BLaER1 (cell line): Measurements from ENCODE around the gene CAPZB.

Experiments used
- H3K27ac ChIP-seq: shearing (Covaris generic); formaldehyde crosslinking; 2 replicates; pipeline ENCODE4 v1.8.1; 2022
- H3K27me3 ChIP-seq: shearing (Covaris generic); formaldehyde crosslinking; 2 replicates; pipeline ENCODE4 v1.8.1; 2022
- H3K36me3 ChIP-seq: shearing (Covaris generic); formaldehyde crosslinking; 2 replicates; pipeline ENCODE4 v1.8.1; 2022
- H3K4me1 ChIP-seq: shearing (Covaris generic); formaldehyde crosslinking; 2 replicates; pipeline ENCODE4 v1.8.1; 2022
- H3K4me2 ChIP-seq: shearing (Covaris generic); formaldehyde crosslinking; 2 replicates; pipeline ENCODE4 v1.8.1; 2022
- H3K4me3 ChIP-seq: shearing (Covaris generic); formaldehyde crosslinking; 2 replicates; pipeline ENCODE4 v1.8.1; 2022
- H3K9ac ChIP-seq: shearing (Covaris generic); formaldehyde crosslinking; 2 replicates; pipeline ENCODE4 v1.8.1; 2022
- H3K9me3 ChIP-seq: shearing (Covaris generic); formaldehyde crosslinking; 2 replicates; pipeline ENCODE4 v1.8.1; 2022
- H4K20me1 ChIP-seq: shearing (Covaris generic); formaldehyde crosslinking; 2 replicates; pipeline ENCODE4 v1.8.1; 2022
- Cebpa-rat ChIP-seq: shearing (Covaris generic); IDR thresholded peaks from 2 replicates; pipeline ENCODE4 v1.8.1; 2022

CAPZB gene

DNA sequence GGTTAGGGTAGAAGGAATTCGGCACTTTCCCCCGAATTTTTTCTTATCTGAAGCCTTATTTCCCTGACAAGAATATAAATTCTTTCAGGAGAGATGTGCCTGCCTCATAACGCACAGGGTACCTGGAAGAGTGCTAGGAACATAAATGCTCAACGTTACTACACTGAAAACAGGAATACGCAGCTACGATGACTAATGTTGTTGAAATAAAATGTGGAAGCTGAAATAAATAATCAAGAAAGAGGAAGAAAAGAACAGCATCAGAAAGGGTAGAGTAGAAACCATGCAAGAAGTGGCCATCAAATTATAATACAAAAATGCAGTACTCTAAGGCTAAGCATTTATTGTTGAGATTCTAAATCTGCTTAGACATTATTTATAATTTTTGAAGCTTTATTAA lies 139.3 kb downstream of the CAPZB start:
- H3K27ac ChIP-seq: no peak overlapping the region

DNA sequence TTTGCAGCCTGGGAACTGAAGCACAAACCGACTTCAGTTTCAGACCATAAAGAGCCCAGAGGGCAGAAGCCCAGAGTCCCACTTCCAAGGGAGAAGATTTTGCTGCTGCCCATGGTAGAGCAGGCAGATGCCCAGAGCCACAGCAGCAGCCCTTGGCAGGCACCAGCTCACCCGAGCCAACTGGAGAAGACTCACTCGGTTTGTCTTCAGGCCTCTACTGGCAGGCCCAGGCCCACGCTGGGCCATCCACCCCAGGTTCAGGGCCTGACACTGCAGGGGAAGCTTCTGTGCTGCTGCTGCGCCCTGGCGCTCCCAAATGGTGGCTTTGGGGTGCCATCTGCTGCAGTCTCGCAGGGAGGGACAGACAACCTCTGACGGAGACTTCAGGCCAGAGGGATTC lies 139.9 kb downstream of the CAPZB start:
- no peaks in the 10 kb centered on the region for H3K27me3 ChIP-seq
- H4K20me1 ChIP-seq: peaks cover 35% of the 10 kb centered on the region
- H3K9ac ChIP-seq: 0 out of 2 replicates have a peak overlapping the region, but pooled peaks have one; percentile 29
- H3K4me2 ChIP-seq: no peak overlapping the region
- peaks cover 69% of the 10 kb centered on the region for H3K36me3 ChIP-seq
- no peak overlapping the region for H3K27ac ChIP-seq
- no peak for TF ChIP-seq Cebpa-rat
- H3K9me3 ChIP-seq: no peaks in the 10 kb centered on the region
- H3K4me3 ChIP-seq: no peak overlapping the region
- H3K4me1 ChIP-seq: peaks cover 27% of the 10 kb centered on the region

More for the DNA sequence above, 139.3 kb downstream of the CAPZB start:
- no peak for TF ChIP-seq Cebpa-rat
- Histone ChIP-seq H3K4me2 (no peak overlapping the region), H3K4me1 (peaks cover 27% of the 10 kb centered on the region), H4K20me1 (peaks cover 35% of the 10 kb centered on the region), H3K27me3 (no peaks in the 10 kb centered on the region), H3K9ac (no peak overlapping the region), H3K4me3 (no peak overlapping the region), H3K9me3 (no peaks in the 10 kb centered on the region), H3K36me3 (peaks cover 67% of the 10 kb centered on the region)

DNA sequence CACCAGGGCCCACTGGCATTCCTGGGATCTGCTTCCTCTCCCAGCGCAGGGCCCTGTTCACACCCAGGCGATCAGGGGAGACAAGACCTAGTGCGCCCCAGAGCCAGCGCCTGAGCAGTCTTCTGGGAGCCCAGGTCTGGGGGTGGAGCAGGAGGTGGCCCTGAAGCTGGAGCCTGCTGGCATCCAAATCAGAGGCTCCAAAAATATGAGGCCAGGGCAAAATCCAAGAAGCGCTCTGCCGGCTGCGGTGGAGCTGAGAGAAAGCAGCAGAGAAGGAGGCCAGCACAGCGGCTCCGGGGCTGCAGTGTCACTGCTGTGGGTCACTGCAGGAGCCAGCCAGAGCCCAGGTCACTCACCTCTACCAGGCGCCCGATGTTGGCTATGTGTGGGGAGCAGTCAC lies 140.5 kb downstream of the CAPZB start:
- Histone ChIP-seq H3K4me2 (no peak overlapping the region), H3K4me3 (no peak overlapping the region), H3K36me3 (peaks cover 69% of the 10 kb centered on the region), H3K27me3 (no peaks in the 10 kb centered on the region), H3K9me3 (no peaks in the 10 kb centered on the region), H3K9ac (no peak overlapping the region), H4K20me1 (peaks cover 40% of the 10 kb centered on the region), H3K4me1 (peaks cover 27% of the 10 kb centered on the region), H3K27ac (no peak overlapping the region)
- no peak for TF ChIP-seq Cebpa-rat

DNA sequence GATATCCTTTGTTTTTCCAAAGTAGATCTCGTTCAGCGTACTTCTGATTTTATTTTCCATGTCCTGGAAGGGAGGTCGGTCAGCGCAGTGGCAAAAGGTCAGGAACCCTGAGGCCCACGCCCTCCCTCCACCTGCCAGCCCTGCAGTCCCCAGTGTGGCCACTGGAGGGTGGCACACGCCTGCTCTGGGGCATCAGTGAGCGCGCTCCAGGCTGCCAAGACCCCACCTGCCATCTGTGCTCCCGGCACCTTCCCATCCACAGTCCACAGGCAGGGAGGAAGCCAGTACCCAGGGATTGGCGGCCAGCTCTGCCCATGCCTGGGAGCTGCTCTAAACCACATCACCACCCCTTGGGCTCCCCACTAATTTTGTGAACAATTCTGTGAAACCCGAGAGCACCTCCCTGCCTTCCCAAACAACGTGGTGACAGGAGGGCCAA lies 140.9 kb downstream of the CAPZB start:
- no peak for TF ChIP-seq Cebpa-rat
- Histone ChIP-seq H3K9me3 (no peaks in the 10 kb centered on the region), H4K20me1 (peaks cover 42% of the 10 kb centered on the region), H3K4me1 (peaks cover 24% of the 10 kb centered on the region), H3K27me3 (no peaks in the 10 kb centered on the region), H3K27ac (no peak overlapping the region), H3K4me2 (no peak overlapping the region), H3K36me3 (peaks cover 69% of the 10 kb centered on the region), H3K4me3 (no peak overlapping the region), H3K9ac (no peak overlapping the region)

DNA sequence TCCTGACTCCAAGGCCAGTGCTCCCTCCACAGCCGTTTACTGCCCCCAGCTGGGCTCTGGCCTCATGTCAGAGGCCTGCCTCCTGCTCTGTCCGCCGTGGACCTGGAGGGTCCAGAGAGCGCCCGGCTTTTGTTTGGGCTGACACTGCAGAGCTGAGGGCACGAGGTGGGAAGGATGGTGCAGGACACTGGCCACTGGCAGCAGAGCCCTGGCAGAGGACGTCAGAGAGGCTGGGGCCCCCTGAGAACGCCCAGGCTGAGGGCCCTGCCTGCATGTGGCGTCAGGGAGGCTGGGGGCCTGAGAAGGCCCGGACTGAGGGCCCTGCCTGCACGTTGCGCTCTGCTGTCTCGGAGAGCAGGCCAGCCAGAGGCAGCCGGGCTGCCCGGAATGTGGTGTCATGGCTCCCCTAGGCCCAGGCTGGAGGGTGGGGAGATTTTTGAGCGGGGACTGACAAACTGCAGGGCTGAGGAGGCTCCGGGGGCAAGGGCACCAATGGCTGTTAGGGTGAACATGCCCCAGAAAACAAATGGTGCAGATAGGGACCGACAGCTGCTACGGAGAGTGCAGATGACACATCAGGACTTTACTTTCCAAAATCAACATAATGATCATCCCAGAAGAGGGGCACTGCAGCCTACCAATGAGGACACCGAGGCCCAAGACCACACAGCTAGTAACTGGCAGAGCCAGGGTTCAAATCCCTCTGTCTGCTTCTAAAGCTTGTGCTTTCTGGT lies 141.6 kb downstream of the CAPZB start:
- H3K9me3 ChIP-seq: no peaks in the 10 kb centered on the region

DNA sequence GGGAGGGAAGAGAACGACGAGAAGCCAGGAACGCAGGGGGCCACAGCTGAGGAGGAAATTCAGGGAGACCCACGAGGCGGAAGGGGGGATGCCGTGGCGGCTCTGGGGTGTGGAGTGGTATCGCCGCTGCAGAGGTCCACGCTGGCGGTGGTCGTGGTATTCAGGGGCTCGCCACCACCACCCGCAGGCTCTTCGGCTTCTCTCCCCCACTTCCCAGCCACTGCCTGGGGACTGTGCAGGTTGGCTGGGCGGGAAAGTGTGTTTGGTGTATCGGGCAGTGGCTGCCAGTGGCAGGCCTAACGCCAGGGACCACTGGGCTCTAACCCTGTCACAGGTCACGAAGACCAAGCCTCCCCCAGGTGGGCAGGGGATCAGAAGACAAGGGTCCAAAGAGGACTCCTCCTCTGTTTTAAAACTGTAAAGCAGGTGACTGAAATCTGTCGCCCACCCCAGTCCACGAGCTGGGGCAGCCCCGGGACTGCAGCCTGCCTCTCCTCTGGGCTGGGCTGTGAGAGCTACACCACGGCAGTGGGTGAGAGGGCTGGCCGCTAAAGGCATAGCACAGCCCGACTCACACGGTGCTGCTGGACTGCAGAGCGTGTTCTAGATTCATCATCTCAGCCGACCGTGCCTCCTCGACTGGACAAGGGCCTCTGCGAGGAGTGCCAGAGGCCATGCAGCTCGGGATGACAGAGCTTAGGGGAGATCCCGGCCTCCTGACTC lies 142.3 kb downstream of the CAPZB start:
- Histone ChIP-seq H4K20me1 (peaks cover 29% of the 10 kb centered on the region), H3K9me3 (no peaks in the 10 kb centered on the region), H3K4me3 (no peak overlapping the region), H3K27me3 (no peaks in the 10 kb centered on the region), H3K36me3 (peaks cover 75% of the 10 kb centered on the region), H3K9ac (no peak overlapping the region), H3K27ac (no peak overlapping the region), H3K4me2 (no peak overlapping the region), H3K4me1 (peaks cover 11% of the 10 kb centered on the region)
- no peak for TF ChIP-seq Cebpa-rat

More for the DNA sequence above, 141.6 kb downstream of the CAPZB start:
- Histone ChIP-seq H3K36me3 (peaks cover 69% of the 10 kb centered on the region), H3K4me3 (no peak overlapping the region), H3K27ac (no peak overlapping the region), H3K4me2 (no peak overlapping the region), H3K9ac (no peak overlapping the region), H3K4me1 (peaks cover 18% of the 10 kb centered on the region), H3K27me3 (no peaks in the 10 kb centered on the region), H4K20me1 (peaks cover 36% of the 10 kb centered on the region)
- no peak for TF ChIP-seq Cebpa-rat

DNA sequence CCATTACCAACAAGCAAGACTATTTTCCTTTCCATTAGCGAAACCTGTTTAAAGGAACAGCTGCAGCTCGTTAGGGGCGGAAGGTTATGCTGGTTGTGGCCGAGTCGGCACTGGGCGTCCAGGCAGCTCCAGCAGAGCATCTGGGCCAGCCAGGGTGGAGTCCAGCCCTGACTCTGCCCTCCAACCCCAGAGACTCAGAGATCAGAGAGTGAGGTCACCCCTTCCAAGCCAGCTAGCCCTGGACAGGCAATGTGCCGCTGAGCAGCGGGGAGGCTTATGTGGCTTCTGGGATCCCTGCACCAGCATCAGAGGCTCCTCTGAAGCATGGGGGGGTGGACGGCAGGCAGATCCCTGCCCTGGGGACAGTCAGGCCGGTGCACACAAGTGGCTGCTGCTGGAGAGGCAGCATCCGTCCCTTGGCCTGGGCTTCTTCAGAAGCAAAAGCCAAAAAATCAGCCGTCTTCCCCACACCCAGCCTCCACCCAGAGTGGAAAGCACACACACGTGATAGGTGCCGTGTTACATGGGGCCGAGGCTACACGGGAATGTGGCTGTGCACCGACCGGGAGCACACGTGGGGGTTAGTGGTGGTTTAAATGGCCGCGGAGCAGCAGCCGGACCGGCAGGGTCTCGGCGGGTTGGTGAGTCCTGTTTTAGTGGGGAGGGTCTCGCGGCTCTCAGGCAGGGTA lies 143.1 kb downstream of the CAPZB start:
- no peak for TF ChIP-seq Cebpa-rat

DNA sequence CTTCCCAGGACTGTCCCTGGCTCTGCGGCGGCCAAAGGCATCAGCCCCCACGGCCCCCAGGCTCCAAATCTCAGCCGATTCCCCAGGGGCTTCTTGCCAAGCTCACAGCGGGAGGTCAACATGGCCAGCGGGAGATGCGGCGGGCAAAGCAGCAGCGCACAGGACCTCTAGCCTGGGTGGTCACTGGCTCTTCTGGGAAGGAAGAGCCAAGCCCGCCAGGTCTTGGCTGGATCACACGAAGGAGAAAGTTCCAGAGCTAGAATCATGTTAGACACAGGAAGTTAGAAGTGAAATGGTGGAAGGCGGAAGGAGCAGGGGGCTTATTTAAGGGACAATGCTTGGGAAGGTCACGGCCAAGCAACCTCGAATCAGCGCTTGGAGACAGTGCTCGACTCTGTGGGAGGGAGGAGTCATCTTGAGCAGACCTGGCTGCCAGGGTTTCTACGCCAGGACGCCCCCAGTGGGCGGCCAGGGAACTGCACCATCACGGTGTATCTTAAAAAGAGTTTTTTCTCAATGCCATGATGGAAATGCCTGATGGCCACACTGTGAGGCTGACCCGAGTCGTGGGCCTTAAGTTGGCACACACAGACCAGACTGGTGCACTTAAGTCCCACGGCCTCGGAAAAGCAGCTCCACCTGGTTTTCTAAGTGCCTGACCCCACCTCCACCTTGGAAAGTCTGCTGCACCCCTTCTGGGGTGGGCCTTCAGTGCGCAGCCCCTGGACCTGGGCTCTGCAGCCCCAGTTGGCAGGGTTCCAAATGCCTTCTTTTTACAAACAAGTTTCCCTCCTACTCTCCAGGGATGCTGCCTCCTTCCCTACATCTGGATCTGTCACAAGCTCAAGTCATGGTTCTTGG lies 143.9 kb downstream of the CAPZB start:
- Histone ChIP-seq H3K9me3 (no peaks in the 10 kb centered on the region), H4K20me1 (peaks cover 26% of the 10 kb centered on the region; the same call in 1 of the 2 replicates), H3K36me3 (peaks cover 92% of the 10 kb centered on the region), H3K4me3 (no peak overlapping the region), H3K27ac (no peak overlapping the region), H3K4me1 (peaks cover 14% of the 10 kb centered on the region), H3K27me3 (no peaks in the 10 kb centered on the region), H3K9ac (no peak overlapping the region), H3K4me2 (no peak overlapping the region)
- no peak for TF ChIP-seq Cebpa-rat

More for the DNA sequence above, 143.1 kb downstream of the CAPZB start:
- H3K36me3 ChIP-seq: peaks cover 84% of the 10 kb centered on the region
- H3K9me3 ChIP-seq: no peaks in the 10 kb centered on the region
- H3K4me2 ChIP-seq: no peak overlapping the region
- no peaks in the 10 kb centered on the region for H3K27me3 ChIP-seq
- H3K4me1 ChIP-seq: peaks cover 11% of the 10 kb centered on the region
- no peak overlapping the region for H3K9ac ChIP-seq
- H4K20me1 ChIP-seq: peaks cover 26% of the 10 kb centered on the region; the same call in 1 of the 2 replicates
- no peak overlapping the region for H3K4me3 ChIP-seq
- H3K27ac ChIP-seq: no peak overlapping the region

DNA sequence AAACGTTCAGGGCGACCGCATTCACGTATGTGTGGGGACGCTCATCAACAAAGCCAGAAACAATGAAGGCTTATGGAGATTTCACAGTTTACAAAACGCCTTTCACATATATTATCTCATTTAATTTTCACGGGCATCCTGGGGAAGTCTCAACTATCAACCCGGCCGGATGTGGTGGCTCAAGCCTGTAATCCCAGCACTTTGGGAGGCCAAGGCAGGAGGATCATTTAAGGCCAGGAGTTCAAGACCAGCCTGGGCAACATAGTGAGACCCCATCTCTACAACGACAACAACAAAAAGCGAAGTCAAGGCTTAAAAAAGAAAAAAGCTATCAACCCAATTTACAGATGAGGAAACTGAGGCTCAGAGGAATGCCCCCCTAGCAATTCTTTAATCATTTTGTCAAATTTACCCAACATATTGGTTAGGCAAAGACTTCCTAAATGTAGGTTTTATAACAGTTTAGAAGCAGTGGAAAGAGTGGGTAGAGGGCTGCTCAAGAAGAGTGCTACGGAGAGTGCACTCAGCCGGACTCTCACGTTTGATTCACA lies 144.9 kb downstream of the CAPZB start:
- no peaks in the 10 kb centered on the region for H3K27me3 ChIP-seq
- H3K9ac ChIP-seq: no peak overlapping the region
- peaks cover 86% of the 10 kb centered on the region for H3K36me3 ChIP-seq
- no peaks in the 10 kb centered on the region for H3K9me3 ChIP-seq
- H3K4me1 ChIP-seq: peaks cover 18% of the 10 kb centered on the region
- no peak overlapping the region for H3K4me2 ChIP-seq
- peaks cover 24% of the 10 kb centered on the region; the same call in 1 of the 2 replicates for H4K20me1 ChIP-seq
- no peak overlapping the region for H3K4me3 ChIP-seq
- TF ChIP-seq Cebpa-rat: no peak
- no peak overlapping the region for H3K27ac ChIP-seq
